ENCODE results near the gene RHEX.
"Not testable (repeated sequence)": the region's sequence is repeated elsewhere in the genome, so short reads cannot be mapped to it uniquely, and the experiment has no call there.

RHEX gene

DNA sequence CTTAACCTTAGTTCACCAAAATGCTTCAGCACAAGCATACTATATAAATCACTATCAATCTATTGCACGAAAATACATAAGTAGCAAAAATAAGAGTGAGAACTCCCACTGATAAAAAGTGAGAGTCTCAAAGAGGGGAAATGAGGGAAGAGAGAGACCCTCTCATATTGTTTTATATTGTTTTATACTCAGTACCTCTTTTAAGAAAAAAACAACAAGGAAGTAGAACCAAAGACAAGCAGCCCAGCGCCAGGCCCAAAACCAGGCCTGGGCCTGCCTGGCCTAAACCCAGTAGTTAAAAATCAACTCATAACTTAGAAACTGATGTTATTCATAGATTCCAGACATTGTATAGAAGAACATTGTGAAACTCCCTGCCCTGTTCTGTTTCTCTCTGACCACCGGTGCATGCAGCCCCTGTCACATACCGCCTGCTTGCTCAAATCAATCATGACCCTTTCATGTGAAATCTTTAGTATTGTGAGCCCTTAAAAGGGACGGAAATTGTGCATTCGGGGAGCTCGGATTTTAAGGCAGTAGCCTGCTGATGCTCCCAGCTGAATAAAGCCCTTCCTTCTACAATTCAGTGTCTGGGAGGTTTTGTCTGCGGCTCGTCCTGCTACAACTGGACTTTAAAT is 5.4 kb downstream of the RHEX start:
- DNase-seq (ENCODE audit: low read depth in 1 of 2, low spot score in 1 of 2) = not testable (repeated sequence)

DNA sequence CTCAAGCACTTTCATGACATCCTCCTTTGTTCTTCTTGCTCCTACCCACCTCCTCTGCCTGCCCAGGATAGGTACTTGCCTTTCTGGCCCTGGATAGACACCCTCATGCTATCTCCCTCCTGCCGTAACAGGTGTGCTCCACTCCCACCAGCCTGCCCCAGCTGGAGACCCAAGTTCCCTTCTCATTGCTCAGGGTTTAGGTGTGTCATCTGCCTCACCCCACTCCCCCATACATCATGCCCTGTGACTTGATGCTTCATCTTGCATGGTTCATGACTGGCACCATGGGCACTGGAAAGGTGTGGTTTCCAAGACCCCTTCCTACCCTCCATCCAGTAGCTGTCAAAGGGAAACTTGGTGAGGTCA is 5.9 kb downstream of the RHEX start:
- DNase-seq (ENCODE audit: low read depth in 1 of 2, low spot score in 1 of 2) = no peak

DNA sequence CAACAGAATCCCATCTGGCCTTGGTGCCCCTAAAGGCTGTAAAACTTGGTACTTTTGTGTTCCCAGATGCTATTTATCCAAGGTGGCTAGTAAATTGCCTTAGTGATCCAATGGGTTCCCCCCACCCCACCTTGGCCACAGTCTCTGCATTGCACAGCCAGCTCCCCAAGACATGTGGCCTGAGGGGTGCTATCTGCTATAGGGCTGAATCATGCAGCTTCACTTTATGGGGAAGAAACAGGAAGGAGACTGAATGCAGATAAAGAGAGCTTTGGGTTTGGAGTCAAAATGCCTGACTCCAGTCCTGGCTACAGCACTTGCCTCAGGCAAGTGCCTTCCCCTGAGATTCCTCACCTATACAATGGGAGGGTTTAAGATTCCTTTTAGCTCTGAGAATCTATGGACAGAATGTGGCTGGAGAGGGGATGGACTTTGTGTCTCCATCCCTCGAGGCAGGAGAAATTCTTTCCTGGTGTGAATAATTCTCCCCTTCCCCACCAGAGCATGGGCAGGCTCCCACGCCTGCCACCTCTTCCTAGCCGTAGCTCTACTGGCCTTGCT is 6.5 kb downstream of the RHEX start:
- no peak for DNase-seq (ENCODE audit: low read depth in 1 of 2, low spot score in 1 of 2)

DNA sequence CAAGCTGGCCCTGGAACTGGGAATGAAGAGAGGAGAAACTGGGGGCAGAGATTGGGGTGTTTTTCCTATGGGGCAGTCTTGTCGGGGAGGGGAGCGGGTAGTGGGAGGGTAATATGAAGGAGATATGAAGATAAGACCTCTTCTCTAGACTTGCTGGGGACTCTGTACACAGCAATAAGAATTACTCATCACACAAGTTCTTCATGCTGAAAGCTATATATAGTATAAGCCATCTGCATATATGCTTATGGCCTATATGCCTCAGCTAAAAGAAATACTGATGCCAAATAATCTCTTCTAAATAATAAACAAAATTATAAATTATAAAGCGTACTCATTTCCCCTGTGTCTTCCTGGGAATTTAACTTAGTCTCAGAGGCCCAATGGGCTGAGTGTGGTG is 7.9 kb downstream of the RHEX start:
- no peak for DNase-seq (ENCODE audit: low read depth in 1 of 2, low spot score in 1 of 2)

DNA sequence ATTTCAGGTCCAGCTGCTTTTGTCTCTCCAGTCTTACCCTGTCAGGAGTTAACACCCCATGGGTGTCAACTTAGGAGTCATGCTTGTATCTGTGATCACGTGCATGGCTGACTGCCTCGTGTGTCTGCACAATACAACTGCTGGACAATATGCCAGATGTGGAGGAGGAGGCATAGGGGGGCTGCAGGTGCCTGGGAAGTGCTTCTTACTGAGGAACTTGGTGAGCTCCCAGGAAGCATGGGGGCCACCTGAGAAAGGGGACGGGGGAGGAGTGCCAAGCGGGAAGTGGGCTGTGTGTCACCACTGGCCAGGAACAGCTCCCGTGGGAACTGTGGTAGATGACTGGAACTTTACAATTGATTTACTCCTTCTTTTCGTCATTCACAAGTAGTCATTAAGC is 9.5 kb downstream of the RHEX start:
- no peak for DNase-seq (ENCODE audit: low read depth in 1 of 2, low spot score in 1 of 2)

DNA sequence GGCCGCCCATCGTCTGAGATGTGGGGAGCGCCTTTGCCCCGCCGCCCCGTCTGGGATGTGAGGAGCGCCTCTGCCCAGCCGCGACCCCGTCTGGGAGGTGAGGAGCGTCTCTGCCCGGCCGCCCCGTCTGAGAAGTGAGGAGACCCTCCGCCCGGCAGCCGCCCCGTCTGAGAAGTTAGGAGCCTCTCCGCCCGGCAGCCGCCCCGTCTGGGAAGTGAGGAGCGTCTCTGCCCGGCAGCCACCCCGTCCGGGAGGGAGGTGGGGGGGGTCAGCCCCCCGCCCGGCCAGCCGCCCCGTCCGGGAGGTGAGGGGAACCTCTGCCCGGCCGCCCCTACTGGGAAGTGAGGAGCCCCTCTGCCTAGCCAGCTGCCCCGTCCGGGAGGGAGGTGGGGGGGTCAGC is 11.0 kb downstream of the RHEX start:
- not testable (repeated sequence) for DNase-seq (ENCODE audit: low read depth in 1 of 2, low spot score in 1 of 2)

DNA sequence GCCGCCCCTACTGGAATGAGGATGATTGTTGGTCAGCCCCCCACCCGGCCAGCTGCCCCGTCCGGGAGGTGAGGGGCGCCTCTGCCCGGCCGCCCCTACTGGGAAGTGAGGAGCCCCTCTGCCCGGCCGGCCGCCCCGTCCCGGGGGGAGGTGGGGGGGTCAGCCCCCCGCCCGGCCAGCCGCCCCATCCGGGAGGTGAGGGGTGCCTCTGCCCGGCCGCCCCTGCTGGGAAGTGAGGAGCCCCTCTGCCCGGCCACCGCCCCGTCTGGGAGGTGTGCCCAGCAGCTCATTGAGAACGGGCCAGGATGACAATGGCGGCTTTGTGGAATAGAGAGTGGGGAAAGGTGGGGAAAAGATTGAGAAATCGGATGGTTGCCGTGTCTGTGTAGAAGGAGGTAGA is 11.5 kb downstream of the RHEX start:
- not testable (repeated sequence) for DNase-seq (ENCODE audit: low read depth in 1 of 2, low spot score in 1 of 2)

DNA sequence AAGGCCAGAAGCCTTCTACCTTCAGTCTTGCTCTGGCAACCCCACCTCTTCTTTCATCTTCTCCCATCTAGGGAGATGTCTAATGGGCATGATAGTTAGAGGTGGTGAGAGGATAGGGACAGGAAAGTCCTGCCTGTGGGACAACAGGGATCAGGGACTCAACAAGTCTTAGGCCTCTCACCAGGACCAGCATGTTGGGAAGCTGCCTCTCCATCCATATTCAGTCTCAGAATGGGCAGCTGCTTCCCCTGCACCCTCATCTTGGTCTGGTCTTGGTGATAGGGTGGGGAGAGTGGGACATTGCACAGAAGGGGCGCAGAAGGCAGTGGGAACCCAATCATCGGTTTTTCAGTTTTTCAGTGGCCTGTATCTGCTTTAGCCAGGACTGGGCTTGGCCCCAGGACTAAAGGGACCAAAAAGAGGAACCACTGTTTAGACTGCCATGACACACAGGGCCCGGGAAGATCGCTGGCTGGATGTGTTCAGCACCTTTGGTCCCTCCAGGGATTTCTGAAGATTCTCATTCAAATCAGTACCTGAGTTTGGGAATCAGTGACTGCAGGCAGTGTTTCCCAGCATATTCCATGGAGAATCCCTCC is 12.7 kb downstream of the RHEX start:
- DNase-seq (ENCODE audit: low read depth in 1 of 2, low spot score in 1 of 2) = no peak

DNA sequence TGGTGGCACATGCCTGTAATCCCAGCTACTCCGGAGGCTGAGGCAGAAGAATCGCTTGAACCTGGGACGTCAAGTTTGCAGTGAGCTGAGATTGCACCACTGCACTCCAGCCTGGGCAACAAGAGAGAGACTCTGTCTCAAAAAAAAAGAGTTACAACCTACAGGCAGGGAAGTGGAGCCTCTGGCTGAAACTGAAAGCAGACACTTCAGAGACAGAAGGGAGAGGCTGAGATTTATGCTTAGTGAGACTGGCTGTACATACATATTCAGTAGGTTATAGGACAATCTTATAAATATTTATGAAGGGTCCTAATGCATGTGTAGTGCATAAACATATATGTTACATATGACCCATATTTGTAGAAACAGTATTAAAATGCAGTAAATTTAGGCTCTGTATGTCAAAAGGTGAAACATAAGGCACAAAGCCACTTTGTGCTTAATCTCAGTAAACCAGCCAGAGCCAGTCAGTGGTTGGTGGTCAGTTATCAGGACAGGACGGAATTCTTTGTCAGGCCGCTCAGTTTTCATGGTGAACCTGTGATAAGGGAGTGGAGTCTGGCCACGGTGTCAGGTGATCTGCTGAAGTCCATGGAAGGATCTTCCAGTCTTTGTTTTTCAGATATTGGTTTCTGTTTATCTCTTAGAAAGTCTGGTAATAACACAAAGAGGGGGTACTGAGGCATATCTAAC is 13.7 kb downstream of the RHEX start:
- no peak for DNase-seq (ENCODE audit: low read depth in 1 of 2, low spot score in 1 of 2)

DNA sequence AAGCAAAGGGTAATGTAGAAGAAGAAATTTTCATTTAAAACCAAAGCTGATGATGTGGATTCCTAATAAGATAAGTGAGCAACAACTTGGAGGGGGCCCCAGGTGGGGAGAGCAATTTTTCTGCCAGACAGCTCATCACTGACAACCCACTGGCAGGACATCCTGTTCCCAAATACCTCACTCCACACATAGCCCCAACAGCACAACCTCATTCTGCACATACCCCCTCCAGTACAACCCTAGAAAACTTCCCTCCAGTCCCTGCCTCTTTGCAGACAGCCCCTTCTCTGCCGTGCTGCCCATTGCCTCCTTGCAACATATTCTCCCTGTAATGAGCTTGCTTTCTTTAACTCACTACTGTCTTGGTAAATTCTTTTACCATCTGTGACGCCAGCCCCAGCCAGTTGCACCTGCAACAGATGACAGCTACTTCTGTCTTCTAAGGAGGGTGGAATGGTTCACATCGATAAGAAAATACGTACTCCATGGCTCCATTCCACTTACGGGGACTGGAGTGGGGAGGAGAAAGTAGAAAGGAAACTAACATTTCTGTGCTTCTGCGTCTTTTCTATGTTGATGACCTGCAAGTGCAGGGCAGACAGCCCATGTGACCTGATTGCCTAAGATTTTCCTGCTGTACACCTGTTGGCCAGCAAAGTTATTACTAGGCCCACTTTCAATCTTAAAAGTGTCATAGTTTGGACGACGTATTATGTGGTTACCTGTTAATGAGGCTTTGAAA is 14.7 kb downstream of the RHEX start:
- DNase-seq (ENCODE audit: low read depth in 1 of 2, low spot score in 1 of 2) = no peak

DNA sequence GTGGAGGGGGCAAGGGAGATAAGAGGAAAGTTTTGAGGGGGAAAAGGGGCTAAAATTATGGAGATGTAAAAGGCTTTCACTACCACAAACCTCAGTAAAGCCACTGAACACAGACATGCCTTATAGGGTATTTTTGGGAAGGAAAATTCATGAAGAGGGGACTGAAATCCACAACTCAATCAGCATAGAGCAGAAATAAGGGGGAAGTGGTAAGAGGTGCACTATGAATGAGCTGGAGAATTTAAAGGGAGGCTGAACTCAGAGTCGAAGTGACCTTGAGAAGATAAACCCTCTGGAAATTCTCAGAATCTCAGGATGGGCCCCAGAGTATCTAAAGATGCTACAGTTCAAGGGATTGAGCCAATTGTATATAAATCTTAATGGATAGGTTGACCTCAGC is 15.3 kb downstream of the RHEX start:
- no peak for DNase-seq (ENCODE audit: low read depth in 1 of 2, low spot score in 1 of 2)

DNA sequence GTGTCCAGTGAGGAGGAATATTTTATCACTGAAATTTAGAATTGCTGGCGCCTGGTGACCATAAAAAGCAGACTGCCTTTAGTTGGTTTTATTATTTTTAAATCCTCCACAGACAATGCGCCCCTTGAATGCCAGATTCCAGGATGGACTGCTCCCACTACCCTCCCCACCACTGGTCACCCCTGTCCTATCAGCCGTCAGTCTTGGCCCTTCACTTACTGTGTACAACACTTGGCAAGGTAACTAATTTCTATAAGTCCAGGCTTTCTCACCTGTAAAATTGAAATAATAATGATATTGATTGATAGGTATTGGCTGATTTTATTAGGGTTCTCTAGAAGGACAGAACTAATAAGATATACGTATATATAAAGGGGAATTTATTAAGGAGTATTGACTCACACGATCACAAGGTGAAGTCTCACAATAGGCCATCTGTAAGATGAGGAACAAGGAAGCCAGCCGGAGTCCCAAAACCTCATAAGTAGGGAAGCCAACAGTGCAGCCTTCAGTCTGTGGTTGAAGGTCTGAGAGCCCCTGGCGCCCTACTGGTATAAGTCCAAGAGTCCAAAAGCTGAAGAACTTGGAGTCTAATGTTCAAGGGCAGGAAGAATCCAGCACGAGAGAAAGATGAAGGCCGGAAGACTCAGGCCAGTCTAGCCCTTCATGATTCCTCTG is 17.8 kb downstream of the RHEX start:
- no peak for DNase-seq (ENCODE audit: low read depth in 1 of 2, low spot score in 1 of 2)

DNA sequence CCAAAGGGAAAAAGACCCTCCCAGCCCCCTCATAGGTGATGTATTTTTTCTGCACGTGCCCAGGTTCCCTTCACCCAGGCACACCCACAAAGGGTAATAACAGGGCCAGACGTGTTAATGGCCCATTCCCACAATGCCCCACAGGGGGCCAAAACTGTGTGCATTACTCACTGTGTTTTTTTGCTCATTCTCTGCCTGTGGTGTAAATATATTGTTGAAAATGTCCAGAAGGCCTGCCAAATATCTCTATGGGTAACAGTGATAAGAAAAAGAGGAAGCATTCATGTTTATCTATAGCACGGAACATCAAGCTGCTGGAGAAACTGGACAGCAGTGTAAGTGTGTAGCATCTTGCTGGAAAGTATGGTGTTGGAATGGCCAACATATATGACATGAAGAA is 21.9 kb downstream of the RHEX start:
- no peak for DNase-seq (ENCODE audit: low read depth in 1 of 2, low spot score in 1 of 2)

DNA sequence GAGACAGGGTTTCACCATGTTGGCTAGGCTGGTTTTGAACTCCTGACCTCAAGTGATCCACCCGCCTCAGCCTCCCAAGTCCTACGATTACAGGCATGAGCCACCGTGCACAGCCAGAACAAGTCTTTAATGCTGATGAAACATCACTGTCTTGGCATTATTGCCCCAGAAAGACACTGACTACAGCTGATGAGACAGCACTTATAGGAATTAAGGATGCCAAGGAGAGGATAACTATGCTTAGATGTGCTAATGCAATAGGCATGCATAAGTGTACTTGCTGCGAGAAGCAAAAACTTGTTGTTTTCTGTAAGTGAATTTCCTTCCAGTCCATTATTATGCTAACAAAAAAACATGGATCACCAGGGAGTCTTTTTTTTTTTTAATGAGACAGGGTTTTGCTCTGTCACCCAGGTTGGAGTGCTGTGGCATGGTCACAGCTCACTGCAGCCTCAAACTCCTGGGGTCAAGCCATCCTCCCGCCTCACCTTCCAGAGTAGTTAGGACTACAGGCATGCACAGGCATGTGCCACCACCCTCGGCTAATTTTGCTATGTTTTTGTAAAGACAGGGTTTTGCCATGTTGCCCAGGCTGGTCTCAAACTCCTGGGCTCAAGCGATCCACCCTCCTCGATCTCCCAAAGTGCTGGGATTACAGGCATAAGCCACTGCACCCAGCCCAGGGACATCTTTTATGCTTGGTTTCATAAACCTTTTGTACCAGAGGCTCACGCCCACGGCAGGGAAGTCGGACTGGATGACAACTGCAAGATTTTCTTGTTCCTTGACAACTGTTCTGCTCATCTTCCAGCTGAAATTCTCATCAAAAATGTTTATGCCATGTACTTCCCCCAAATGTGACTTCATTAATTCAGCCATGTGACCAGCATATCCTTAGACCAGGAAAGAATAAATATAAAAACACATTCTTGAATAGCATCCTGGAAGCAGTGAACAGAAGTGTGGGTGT is 23.1 kb downstream of the RHEX start:
- DNase-seq (ENCODE audit: low read depth in 1 of 2, low spot score in 1 of 2) = no peak

DNA sequence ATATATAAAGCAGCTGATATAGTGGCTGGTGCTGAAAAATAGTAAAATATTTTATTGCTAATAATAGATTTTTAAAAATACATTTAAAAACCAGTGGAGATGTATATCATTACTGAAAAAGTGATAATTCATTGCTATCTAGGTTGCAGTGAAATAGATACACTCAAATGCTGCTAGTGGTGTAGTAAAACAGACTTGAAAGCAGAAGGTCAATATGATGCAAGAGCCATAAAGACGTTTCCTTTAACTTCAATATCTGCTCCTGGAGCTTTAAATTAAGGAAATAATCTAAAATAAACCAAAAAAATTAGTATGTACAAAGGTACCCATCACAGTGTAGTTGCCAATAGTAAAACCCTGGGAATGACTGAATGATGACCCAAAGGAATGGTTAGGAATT is 26.2 kb downstream of the RHEX start:
- DNase-seq (ENCODE audit: low read depth in 1 of 2, low spot score in 1 of 2) = no peak

DNA sequence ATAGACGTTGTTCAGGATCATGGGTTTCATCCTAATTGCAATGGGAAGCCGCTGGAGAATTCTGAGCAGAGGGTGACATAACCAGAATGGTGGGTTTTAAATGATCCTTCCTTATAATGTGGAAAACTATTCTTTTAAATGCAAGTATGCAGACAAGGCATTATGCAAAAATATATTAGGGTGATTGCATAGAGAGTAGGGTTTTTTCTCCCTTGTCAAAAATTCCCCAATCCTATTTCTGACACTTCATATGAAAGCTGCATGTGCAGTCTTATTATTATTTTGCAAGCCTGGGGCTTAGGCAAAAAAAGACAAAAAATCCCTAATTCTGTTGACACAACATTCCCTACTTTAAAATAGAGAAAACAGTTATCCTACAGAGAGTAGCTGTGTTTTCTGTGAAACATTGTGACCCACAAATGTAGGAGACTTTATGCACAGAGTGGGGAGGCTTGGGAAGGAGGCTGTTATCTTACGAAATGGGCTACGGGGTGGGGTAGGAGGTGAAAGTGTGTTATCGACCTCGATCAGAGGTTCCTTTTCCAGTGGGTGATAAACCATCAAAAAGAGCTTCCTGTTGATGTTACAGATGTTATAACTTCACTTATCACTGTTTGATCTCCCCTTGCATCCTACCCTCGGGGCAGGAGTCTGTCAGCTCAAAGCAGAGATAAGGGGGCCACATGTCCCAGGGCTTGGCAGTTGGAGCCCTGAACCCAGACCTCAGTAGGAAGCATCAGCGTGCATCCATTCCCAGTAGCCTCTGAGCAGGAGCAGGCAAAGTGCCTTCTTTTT is 27.2 kb downstream of the RHEX start:
- DNase-seq (ENCODE audit: low read depth in 1 of 2, low spot score in 1 of 2) = no peak

DNA sequence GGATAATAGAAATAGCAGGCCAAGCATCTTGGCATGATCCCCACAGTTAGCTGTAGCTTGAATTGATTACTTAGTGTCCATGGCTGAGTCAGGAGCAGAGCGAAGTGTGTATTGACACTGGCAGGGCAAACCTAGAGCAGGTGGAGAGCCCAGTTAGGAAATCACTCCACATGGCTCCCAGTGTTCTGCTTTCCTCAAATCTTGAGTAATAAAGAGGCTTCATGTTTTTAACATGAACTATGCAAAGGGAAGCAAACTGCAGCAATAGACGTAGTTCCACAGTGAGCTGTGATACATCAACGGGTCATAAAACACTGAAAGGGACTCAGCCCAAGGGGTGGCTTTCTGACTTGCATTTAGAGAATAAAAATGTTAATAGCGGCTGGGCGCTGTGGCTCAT is 28.9 kb downstream of the RHEX start:
- DNase-seq (ENCODE audit: low read depth in 1 of 2, low spot score in 1 of 2) = no peak

DNA sequence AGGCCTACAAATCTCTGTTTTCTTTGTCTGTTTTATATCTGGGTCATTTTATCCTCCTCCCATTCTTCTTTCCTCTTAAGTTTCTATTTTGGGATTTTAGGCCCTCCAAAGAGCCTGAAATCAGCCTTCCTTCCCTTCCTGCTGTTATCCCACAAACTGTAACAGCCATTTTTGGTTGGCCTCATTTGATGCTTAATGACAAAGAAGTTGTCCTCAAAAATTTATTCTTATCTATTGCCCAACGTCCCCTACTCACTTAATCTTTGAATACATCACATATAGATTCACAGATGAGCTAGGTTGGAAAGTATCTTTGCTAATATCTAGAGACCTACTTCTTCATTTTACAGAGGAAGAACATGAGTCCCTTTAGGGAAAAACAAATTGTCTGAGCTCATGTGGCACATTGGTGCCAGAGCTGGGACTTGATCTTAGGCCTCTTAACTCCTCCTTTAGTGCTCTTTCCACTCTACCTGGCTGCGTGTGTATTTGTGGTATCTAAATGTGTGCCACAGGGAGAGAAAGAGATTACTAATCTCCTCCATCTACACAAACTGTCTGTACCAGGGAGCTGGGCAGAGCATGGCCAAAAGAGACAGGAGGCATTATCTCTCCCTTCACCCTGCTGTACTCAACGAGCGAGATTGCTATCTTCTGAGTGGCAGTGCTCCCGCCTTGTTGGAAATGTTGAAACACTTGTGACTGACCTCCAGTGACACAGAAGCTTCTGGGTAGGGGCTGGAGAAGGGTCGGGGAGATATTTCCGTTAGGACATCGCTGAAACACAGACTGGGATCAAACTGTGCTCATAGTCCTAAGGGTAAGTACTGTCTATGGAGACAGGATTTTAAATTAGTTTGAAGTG is 30.1 kb downstream of the RHEX start:
- DNase-seq (ENCODE audit: low read depth in 1 of 2, low spot score in 1 of 2) = no peak
